NCI-H1105 (cell line): ENCODE results near the gene AFAP1L2.
A peak's percentile ranks its signal among the peaks of the same experiment; 100 is the strongest.

Experiments used
- DNase-seq: peaks from one replicate; lab custom pipeline; 2025; lab: John Stamatoyannopoulos, UW

Gene AFAP1L2

DNA sequence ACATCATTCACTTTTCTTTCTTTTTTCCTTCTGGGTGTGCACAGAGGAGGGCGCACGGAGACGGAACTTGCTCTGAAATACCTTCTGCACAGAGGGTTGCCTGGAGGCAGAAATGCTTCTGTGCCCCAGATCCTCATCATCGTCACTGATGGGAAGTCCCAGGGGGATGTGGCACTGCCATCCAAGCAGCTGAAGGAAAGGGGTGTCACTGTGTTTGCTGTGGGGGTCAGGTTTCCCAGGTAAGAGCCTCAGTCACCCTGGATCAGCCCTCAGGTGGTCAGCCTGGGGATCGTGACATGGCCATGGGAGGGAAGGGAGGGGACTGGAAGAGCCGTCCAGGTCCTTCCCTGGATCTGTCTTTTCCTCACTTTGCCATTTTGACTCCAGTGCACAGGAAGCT is 131.6 kb downstream of the AFAP1L2 start:
- no peak for DNase-seq

DNA sequence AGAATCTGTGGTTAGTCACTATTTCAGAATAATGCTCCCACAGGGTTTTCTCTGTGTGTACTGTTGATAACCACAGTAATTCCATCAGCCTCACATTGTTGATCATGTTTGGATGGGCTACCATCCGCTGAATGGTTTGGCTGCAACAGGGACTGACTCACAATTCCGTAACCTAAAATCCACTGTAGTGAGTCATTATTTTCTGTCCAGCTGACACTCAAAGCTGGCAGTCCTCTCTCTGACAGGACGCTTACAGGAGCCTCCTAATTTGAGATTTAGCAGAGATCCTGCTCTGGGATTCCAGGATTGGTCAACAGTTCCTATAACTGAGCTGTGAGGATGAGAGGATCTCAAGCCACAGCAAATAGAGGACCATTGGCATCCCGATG is 132.5 kb downstream of the AFAP1L2 start:
- DNase-seq, result no peak

DNA sequence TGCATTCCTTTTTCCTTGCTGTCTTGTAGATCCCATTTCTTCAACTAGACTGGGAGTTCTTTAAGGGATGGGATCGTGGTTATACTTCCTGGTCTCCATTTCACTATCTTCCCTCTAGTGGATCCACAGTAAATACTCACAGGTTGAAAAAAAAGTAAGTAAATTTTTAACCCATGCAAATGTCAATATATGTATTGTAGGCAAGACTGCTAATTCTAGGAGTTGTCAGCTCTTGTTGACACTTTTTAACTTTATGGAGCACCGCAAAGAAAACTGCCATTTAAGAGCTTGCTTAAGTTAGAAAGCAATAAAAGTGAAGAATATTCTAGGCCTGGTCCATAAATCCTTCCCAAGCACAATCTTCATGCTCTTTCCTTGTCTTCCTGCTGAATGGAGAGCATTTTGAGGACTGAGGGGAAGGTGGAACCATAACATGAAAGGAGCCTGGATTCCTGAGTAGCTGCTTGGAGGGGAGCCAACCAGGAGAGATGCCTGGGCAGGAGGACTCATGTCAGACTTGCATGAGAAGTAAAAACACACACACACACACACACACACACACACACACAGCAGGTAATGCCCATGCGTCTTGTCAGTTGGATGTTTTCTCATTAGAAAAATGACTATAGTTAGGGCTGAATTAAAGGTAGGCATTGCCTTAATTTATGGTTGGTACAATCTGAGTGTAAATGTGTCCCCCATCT is 133.1 kb downstream of the AFAP1L2 start:
- DNase-seq, result peak; percentile 1

DNA sequence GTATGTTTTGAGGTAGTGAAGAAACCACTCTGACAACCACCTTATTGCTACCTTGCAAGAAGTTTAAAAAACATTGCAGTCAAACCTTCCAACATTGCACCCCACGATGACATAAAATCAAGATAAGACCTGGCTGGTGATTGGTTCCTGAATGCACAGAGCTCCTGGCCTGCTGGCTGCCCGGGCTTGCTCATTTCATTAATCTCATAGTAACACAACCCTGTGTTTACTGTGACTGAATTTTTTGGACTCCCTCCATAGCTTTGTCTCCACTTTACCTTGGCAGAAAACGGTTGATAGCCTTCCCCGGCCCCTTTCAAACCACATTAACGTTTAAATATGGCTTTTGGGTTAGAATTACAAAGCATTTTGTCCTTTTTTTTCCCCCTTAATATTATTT is 137.8 kb downstream of the AFAP1L2 start:
- DNase-seq, result peak; percentile 76

DNA sequence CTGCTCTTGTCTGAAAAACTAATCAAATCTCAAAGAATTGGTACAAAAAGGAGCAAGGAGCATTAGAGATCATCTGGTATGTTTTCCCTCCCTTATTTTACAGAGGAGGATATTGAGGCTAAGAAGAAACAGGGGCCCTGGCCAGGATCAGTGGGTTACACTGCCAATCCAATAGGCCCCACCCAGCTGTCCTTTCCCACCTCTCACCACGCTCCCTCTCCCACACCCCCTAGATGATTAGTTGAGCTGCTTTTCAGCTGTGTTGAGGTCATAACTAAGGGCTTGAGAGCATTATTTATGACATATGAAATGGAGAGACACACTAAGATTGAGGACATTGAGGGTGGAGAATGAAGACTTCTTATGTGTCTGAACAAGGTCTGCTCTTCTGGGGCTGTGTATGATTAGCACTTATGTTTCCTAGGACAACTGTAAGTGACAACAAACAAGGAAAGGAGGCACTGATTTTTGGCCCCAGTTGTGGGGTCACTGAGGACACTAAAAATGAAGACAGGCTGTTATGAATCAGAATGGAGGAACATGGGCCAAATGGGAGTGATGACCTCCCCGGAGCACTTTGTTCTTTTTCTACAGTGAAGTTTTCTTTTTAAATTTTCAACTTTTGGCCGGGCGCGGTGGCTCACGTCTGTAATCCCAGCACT is 138.8 kb downstream of the AFAP1L2 start:
- DNase-seq, result no peak

DNA sequence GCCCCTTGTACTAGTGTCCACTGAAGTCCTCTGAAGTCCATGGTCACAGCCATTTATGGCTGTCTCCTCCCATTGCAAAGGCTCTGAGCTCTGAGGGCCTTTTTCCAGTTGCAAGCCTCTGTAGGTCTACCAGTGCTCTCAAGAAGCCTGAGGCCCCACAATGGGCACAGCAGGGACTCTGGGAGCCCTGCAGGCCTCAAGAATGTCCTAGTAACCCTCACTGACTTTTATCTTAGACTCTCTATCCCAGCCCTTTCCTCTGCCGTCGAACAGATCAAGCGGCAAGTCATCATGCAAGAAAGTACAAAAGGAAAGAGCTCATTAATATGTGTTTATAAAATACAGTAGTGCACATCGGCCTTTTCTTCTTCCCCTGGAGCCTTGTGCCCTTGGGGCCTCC is 141.8 kb downstream of the AFAP1L2 start:
- no peak for DNase-seq

DNA sequence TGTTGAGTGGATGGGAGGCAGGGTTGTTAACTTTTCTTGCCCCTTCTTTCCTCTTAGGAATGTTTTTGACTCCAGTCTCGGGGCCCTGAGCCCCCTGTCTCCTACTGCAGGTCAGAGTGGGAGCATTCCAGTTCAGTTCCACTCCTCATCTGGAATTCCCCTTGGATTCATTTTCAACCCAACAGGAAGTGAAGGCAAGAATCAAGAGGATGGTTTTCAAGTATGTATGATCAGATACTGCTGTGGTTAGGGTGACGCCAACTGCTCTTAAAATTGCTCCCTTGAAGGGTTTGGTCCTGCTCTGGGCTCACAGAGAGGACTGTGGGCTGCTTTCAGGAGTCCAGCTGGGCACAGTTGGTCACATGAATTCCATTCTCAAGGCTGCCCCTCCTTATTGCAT is 143.2 kb downstream of the AFAP1L2 start:
- no peak for DNase-seq

DNA sequence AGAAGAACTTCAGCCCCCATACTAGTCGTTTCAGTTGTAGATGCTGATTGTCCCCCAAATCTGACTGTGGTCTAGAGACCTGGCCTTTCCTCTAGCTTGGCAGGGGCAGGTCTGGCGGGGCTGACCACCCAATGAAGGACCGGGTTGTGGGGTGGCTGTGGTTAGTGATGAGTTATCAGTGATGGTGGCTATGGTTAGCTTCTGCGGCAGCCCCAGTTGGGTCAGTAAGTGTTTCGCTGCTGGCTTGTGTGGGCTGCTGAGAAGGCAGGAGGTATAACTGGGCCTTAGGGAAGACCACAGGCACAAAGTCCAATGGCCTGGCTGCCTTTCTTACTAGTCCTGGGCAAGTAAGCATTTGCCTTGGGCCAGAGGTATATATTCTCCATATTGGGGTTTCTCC is 143.9 kb downstream of the AFAP1L2 start:
- no peak for DNase-seq

DNA sequence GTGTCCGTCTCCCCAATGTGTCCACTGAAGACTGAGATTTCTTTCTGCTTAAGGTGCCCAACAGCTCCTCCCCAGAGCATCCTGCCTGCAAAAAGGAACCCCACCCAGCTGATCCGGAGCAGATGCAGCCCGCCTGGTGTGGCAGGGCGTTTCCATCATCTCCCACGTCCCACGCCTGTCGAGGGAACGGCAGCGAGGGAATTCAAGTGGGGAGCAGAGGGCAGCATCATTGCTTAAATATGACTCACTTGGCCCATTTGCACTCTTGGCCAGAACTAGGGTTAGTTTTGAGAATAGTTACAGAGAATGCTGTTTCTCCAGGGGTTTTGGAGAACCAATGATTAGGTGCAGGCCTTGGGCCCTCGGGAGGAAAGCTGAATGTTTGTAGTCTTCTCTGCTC is 144.5 kb downstream of the AFAP1L2 start:
- DNase-seq, result no peak

DNA sequence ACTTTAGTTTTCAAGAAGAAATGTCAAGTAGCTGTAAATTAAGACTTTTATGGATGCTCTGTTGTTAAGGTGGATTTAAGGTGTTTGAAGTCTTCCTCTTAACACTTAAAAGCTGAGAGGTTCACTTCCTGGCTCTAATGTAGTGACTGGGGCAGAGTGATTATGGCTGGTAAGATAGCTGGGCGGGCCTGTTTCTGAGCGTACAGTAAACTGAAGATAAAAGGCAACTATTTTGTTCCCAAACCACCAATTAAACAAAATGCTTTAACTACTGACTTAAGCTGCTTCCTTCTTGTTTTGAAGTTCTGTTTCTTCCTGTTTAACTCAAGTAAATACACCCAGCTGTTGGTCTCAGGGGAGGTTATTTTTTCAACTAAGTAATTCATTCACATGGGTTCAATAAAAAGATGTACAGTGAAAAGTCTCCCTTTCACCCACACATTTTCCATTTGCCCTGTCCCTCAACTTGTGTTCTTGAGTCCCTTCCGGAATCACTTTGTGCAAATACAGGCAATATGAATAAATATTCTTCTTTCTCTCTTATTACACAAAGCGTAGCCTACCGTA is 145.9 kb downstream of the AFAP1L2 start:
- DNase-seq, result no peak

DNA sequence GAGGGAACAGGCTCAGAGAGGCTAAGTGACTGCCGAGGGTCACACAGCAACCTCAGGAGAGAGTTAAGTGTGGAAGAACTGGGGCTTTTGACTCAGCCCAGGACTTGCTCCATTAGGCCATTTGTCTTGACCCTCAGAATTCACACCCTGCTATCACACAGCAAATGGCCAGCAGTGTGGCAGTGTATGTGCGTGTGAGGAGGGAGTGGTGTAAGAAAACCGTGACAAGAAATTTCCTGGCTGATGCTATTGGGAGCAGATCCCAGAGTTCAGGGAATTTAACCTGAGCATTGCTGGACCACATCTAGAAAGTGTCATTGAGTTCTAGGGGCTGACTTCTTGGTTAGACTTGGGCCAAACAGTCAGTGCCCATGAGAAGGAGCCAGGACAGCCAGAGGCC is 146.8 kb downstream of the AFAP1L2 start:
- DNase-seq, result no peak

DNA sequence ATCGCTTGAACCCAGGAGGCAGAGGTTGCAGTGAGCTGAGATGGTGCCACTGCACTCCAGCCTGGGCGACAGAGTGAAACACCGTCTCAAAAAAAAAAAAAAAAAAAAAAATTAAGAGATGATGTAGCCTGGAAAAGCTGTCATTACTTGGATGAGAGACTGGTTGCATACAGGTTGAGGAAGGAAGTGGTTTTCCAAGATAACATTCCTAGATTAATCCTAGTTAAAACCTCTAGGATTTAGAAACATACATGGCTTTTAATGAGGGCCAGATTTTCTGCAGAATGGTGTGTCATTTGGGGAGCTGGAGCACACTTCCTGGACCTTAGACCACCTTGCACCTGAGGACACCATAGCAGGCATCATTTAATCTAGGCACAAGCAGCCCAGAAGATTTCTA is 147.5 kb downstream of the AFAP1L2 start:
- DNase-seq, result no peak

DNA sequence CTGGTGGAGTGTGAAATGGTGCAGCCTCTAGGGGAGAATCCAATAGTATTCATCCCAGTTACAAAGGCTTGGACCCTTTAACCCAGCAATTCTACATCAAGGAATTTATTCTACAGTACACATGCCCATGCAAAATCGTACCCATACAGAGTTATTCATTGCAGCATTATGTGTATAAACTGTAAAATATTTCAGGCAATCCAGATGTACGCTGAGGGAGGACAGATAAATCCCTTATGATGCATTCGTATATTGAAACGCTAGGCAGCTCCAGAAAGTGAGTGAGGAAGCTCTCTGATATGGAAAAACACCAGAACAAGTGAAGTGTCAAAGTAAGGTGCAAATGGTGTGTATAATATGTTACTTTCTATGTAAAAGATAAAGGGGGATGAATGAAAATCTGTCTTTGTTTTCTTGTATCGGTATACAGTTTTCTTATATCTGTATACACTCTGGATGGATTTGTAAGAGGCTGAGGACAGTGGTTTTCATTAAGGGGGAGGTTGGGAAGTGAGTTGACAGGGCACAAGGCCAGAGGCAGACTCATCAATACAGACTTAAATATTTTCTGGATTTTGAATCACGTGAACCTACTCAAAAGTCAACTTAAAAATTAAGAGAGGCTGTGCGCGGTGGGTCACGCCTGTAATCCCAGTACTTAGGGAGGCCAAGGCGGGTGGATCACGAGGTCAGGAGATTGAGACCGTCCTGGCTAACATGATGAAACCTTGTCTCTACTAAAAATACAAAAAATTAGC is 148.1 kb downstream of the AFAP1L2 start:
- DNase-seq, result no peak

DNA sequence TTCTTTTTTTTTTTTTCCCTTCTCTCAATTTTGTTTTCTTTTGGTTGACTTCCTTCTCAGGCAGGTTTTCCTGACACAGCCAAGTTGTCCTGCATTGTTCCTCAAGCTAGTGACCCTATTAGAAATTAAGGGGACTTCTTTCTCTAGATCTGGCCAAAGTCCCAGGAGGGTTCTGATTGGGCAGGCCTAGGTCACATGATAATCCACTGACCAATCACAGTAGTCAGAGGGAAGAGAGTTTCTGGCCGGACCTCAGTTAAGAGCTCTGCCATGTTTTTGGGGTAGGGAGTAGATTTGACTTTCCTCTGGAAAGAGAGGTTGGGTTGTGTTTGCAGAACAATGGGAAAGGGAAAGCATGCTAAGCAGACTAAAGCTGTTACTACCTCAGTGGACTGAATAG is 149.1 kb downstream of the AFAP1L2 start:
- DNase-seq, result no peak

DNA sequence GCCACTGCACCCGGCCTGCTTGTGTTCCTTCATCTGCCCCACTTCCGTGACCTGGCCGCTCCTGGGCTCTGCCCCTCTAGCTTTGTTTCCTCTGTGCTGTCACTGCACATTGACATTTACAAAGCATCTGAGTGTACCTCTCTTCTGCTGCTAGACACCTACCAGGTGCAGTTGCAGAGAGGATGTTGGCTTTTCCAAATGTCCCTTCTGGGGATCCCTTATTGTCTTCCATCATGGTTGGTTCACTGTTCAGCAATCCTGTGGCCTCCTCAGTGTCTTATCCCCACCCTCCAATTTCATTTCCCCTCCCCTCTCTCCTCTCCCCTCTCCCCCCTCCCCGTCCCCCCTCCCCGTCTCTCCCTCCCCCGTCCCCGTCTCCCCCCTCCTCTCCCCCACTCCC is 151.4 kb downstream of the AFAP1L2 start:
- no peak for DNase-seq

DNA sequence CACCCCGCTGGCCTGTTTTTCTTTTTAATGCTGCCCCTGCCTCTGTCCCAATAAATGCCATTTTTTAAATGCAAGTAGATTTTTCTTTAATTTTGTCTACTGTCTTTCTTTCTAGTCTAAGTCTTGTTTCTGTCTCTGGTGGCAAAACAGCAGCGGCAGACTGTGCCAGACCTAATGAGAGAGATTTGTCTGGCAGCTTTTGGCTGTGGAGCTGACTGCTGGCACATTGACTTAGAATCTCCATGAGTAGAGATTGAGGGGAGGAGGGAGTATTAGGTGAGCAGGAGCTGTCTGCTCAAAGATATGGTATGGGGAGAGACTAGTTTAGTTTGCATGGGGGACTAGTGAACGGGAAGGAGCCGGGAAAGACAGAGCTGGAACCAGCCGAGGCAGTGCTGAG is 152.2 kb downstream of the AFAP1L2 start:
- DNase-seq, result no peak

DNA sequence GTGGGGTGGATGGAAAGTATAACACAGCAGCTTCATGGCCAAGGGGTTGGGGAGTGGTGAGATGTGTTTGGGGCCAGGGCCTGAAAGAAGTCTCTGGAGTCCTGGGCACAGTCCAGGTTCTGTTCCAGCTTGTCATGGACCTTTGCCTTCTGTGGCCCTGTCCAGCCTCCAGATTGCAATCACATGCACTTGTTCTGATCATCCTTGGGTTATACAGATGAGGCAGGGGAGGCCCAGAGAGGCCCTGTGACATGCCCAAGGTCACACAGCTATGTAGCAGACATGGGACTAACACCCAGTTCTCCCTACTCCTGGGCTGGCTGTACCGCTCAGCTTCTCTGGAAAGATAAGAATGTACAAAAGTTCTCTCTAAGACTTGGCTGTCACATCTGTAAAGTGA is 153.6 kb downstream of the AFAP1L2 start:
- DNase-seq, result no peak

DNA sequence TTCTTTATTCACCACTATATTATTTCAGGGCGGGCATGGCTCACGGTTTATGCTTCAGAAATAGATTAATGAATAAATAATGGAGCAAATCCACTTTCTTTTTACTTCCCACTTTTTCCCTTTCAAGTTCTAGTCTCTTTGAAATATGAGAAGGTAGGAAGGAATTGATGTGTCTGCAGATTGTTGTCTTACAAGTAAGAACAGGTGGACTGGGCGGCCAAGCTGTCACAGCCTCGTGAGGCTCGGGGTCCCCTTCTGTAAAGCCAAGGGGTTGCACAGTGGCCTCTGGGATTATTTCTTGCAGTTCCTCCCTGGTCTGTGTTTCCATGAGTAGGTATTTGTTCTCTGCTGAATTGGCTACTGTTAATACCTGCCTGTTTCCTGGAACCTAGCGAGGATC is 154.1 kb downstream of the AFAP1L2 start:
- no peak for DNase-seq

DNA sequence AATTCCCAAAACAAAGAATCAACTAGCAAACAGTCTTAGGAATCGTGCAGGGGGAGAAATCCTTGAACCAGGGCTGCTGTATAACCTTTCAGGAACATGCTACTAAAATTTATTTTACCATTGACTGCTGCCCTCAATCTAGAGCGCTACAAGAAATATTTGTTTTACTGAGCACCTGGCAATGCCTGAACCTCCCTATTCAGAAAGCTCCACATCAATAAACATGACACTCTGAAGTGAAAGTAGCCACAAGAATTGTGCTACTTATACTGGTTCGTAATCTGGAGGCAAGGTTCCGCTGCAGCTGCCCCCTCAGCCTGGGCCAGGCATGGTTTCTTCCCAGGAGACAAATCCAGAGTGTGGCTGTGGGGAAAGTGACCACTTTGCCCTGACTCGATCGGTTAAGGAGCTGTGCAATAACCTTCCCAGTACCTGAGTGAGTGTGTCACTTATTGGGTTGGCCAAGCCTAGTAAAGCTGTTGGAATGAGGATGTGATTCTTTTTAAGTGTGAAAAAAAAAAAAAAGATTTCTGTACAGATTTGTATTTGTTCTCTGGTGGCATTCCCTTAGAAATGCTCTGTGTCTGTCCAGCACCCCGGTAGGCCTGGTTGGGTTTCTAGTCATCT is 157.5 kb downstream of the AFAP1L2 start:
- DNase-seq, result no peak

DNA sequence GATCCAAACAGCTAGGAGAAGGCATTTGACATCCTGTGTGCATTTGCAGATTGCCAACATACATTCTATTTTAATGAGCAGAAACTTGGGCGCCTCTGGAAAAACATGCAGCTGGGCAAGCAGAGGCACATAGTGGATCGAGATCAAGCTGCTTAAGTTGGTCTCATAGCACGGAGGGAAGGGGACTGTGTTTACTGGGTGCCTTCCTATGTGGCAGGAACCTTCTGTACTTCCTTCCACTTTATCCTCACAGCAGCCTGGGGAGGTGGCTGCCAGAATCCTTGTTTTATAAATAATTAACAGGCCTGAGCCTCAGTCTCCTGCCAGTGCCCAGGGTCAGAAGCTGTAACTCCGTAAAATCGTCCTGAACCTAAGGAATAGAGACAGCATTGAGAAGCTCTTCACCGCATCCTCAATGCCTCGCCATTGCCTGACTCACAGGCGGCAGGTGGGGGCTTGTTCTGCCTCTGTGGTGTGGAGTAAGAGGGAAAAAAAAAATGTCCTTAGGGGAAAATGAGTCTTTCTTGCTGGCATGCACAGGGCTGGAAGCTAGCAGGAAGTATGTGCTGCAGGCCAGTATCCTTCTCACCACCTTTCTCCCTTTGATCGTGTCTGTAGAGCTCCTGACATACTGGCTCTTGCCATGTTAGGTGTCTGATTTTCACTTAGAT is 159.0 kb downstream of the AFAP1L2 start:
- DNase-seq, result no peak
